H1 (cell line): Measurements from ENCODE around the gene NTNG2. TPM values are rescaled to one million over a fixed set of nuclear protein-coding genes. Genes with fewer than 3 reads are reported as not detected.

Experiments used
- CTCF ChIA-PET: fragments of 300-600 bp; sonication (Branson Sonifier 250); formaldehyde crosslinking; loops from one replicate; lab custom pipeline; 2021; ENCODE audit not compliant: partially characterized antibody; lab: Charles Lee
- POLR2A ChIA-PET: fragments of 300-600 bp; sonication (Branson Sonifier 250); formaldehyde crosslinking; loops from one replicate; lab custom pipeline; 2021; ENCODE audit warnings: inconsistent platforms; ENCODE audit not compliant: partially characterized antibody; lab: Charles Lee
- DNase-seq, 2 experiments: peaks; one replicate each; pipeline versions ENCODE4 v3.0.0 to v3.0.0-alpha.2; 2010 to 2022; ENCODE audit warnings: low spot score in 2 of 2, low read depth in 1 of 2, mixed read lengths in 1 of 2
- FAIRE-seq: peaks from 2 replicates; lab custom pipeline; 2011; peaks lifted over from hg19 to GRCh38; lab: Jason Lieb, UNC
- H2AFZ ChIP-seq: 2 replicates; pipeline ENCODE4 v1.8.1; 2012; ENCODE audit warnings: low read length, inconsistent platforms
- H2AK5ac ChIP-seq: 2 replicates; pipeline ENCODE4 v1.6.1; 2013; ENCODE audit warnings: low read depth, low read length
- H2BK120ac ChIP-seq: replicated peaks from 2 replicates; pipeline ENCODE3; 2013; ENCODE audit warnings: low read depth, low read length, inconsistent platforms
- H2BK12ac ChIP-seq: 2 replicates; pipeline ENCODE4 v1.6.1; 2013; ENCODE audit warnings: low read depth, low read length
- H2BK15ac ChIP-seq: 2 replicates; pipeline ENCODE4 v1.6.1; 2013; ENCODE audit warnings: low read length
- H2BK20ac ChIP-seq: 2 replicates; pipeline ENCODE4 v1.6.1; 2013; ENCODE audit warnings: low read length
- H2BK5ac ChIP-seq: 2 replicates; pipeline ENCODE4 v1.6.1; 2013; ENCODE audit warnings: low read depth, low read length
- H3K14ac ChIP-seq: 2 replicates; pipeline ENCODE4 v1.6.1; 2013; ENCODE audit warnings: inconsistent platforms; ENCODE audit not compliant: insufficient read length
- H3K18ac ChIP-seq: 2 replicates; pipeline ENCODE4 v1.6.1; 2013; ENCODE audit warnings: low read length; ENCODE audit errors: extremely low read depth
- H3K23ac ChIP-seq: 2 replicates; pipeline ENCODE4 v1.6.1; 2013; ENCODE audit warnings: inconsistent platforms; ENCODE audit not compliant: insufficient read length
- H3K23me2 ChIP-seq: 2 replicates; pipeline ENCODE4 v1.6.1; 2013; ENCODE audit warnings: low read depth, low read length
- H3K27ac ChIP-seq: 2 replicates; pipeline ENCODE4 v1.6.1; 2011; ENCODE audit warnings: low read depth, low read length, inconsistent platforms
- H3K27me3 ChIP-seq, 4 experiments: replicated peaks in 1 of 4; 1 replicate in 1 of 4; 2 replicates in 3 of 4; pipeline versions ENCODE4 v1.6.1 to v1.8.1; 2011 to 2013; ENCODE audit warnings: low read length in 3 of 4, mild to moderate bottlenecking in 3 of 4, inconsistent platforms in 2 of 4, mixed read lengths in 2 of 4, moderate library complexity in 1 of 4; ENCODE audit not compliant: control insufficient read depth in 3 of 4, insufficient read depth in 3 of 4; ENCODE audit errors: extremely low read depth in 1 of 4
- H3K36me3 ChIP-seq, 4 experiments: 2 replicates each; pipeline versions ENCODE4 v1.6.1 to v1.8.1; 2011 to 2013; ENCODE audit warnings: mild to moderate bottlenecking in 4 of 4, low read length in 3 of 4, moderate library complexity in 2 of 4, control low read depth in 1 of 4, inconsistent platforms in 1 of 4; ENCODE audit not compliant: insufficient read depth in 4 of 4, control insufficient read depth in 2 of 4
- H3K4ac ChIP-seq: replicated peaks from 2 replicates; pipeline ENCODE3; 2013; ENCODE audit warnings: low read length, low read depth, mixed read lengths, inconsistent platforms; ENCODE audit not compliant: insufficient read length
- H3K4me1 ChIP-seq, 4 experiments: replicated peaks in 1 of 4; 1 replicate in 1 of 4; 2 replicates in 3 of 4; pipeline versions ENCODE4 v1.6.1 to v1.8.1; 2011 to 2013; ENCODE audit warnings: low read length in 3 of 4, inconsistent platforms in 2 of 4, mixed read lengths in 1 of 4; ENCODE audit not compliant: insufficient read depth in 4 of 4, control insufficient read depth in 3 of 4
- H3K4me2 ChIP-seq, 2 experiments: 2 replicates each; pipeline versions ENCODE4 v1.6.1 to v1.8.1; 2011 to 2013; ENCODE audit warnings: low read depth in 2 of 2, low read length in 2 of 2, control low read depth in 1 of 2, inconsistent platforms in 1 of 2, mild to moderate bottlenecking in 1 of 2; ENCODE audit not compliant: insufficient read depth in 1 of 2
- H3K4me3 ChIP-seq, 4 experiments: fragments of 200-600, 300-600 bp in 1 of 4; sonication (generic), shearing (Covaris generic), sonication (Bioruptor Twin) in 1 of 4; 2 replicates each; pipeline versions ENCODE4 v1.5.1 to v1.8.1; 2011 to 2016; ENCODE audit warnings: low read length in 4 of 4, low read depth in 3 of 4, control low read depth in 2 of 4, inconsistent platforms in 2 of 4, mild to moderate bottlenecking in 2 of 4, mixed read lengths in 1 of 4, moderate library complexity in 1 of 4; ENCODE audit not compliant: insufficient read depth in 2 of 4; ENCODE audit errors: extremely low read depth in 1 of 4
- H3K56ac ChIP-seq: replicated peaks from 2 replicates; pipeline ENCODE3; 2013; ENCODE audit warnings: low read depth, mild to moderate bottlenecking, mixed read lengths, low read length, inconsistent platforms; ENCODE audit not compliant: insufficient read length
- H3K79me1 ChIP-seq: 2 replicates; pipeline ENCODE4 v1.6.1; 2013; ENCODE audit warnings: low read depth, low read length, control low read depth
- H3K79me2 ChIP-seq, 2 experiments: 2 replicates each; pipeline versions ENCODE4 v1.6.1 to v1.8.1; 2012 to 2013; ENCODE audit warnings: low read length in 2 of 2, mild to moderate bottlenecking in 2 of 2, inconsistent platforms in 1 of 2; ENCODE audit not compliant: insufficient read depth in 2 of 2, control insufficient read depth in 1 of 2
- H3K9ac ChIP-seq, 4 experiments: replicated peaks in 1 of 4; 1 replicate in 1 of 4; 2 replicates in 3 of 4; pipeline versions ENCODE4 v1.6.1 to v1.8.1; 2011 to 2013; ENCODE audit warnings: low read depth in 3 of 4, low read length in 3 of 4, control low read depth in 2 of 4, mild to moderate bottlenecking in 2 of 4, moderate library complexity in 2 of 4, inconsistent platforms in 1 of 4; ENCODE audit errors: extremely low read depth in 1 of 4
- H3K9me3 ChIP-seq, 2 experiments: 2 replicates each; pipeline versions ENCODE4 v1.6.1 to v1.8.1; 2012 to 2013; ENCODE audit warnings: mild to moderate bottlenecking in 2 of 2, moderate library complexity in 2 of 2, control low read depth in 1 of 2, inconsistent platforms in 1 of 2, low read depth in 1 of 2, low read length in 1 of 2, mixed read lengths in 1 of 2; ENCODE audit not compliant: insufficient read depth in 2 of 2
- H4K20me1 ChIP-seq, 2 experiments: replicated peaks in 1 of 2; 2 replicates each; pipeline versions ENCODE3 to v1.8.1; 2011 to 2013; ENCODE audit warnings: inconsistent platforms in 2 of 2, low read length in 2 of 2, mild to moderate bottlenecking in 1 of 2; ENCODE audit not compliant: insufficient read depth in 2 of 2, control insufficient read depth in 1 of 2
- H4K5ac ChIP-seq: 2 replicates; pipeline ENCODE4 v1.6.1; 2013; ENCODE audit warnings: low read length, low read depth, mixed read lengths, inconsistent platforms; ENCODE audit not compliant: insufficient read length
- H4K8ac ChIP-seq: 2 replicates; pipeline ENCODE4 v1.8.0; 2013; ENCODE audit warnings: mild to moderate bottlenecking, moderate library complexity, low read length, inconsistent platforms; ENCODE audit not compliant: insufficient read depth; ENCODE audit errors: extremely low read depth
- H4K91ac ChIP-seq: replicated peaks from 2 replicates; pipeline ENCODE3; 2013; ENCODE audit warnings: low read length, mixed read lengths, inconsistent platforms; ENCODE audit not compliant: insufficient read length
- ATF3 ChIP-seq: IDR thresholded peaks from 2 replicates; pipeline ENCODE4 v1.6.1; 2011; ENCODE audit warnings: low read depth, mild to moderate bottlenecking, low read length; ENCODE audit not compliant: insufficient read depth
- CEBPB ChIP-seq: IDR thresholded peaks from 2 replicates; pipeline ENCODE4 v1.6.1; 2012; ENCODE audit warnings: low read depth, low read length
- CTBP2 ChIP-seq: IDR thresholded peaks from 2 replicates; pipeline ENCODE4 v1.7.0; 2011; ENCODE audit warnings: borderline replicate concordance, mild to moderate bottlenecking, moderate library complexity, mixed read lengths, low read length; ENCODE audit not compliant: insufficient read depth, insufficient read length
- CTCF ChIP-seq, 3 experiments: IDR thresholded peaks; 1 replicate in 2 of 3; 2 replicates in 1 of 3; pipeline versions ENCODE4 v1.5.1 to v1.6.1; 2011; ENCODE audit warnings: low read length in 3 of 3, mild to moderate bottlenecking in 3 of 3, inconsistent platforms in 2 of 3, low read depth in 1 of 3, moderate library complexity in 1 of 3; ENCODE audit not compliant: insufficient read depth in 1 of 3; ENCODE audit errors: control extremely low read depth in 1 of 3
- KDM4A ChIP-seq: IDR thresholded peaks from one replicate; pipeline ENCODE4 v1.7.1; 2012; ENCODE audit warnings: low read depth, mild to moderate bottlenecking, moderate library complexity, low read length, inconsistent platforms; ENCODE audit not compliant: severe bottlenecking
- RBBP5 ChIP-seq: IDR thresholded peaks from 2 replicates; pipeline ENCODE4 v1.7.1; 2012; ENCODE audit warnings: low read depth, mild to moderate bottlenecking, inconsistent platforms, low read length, moderate library complexity, borderline replicate concordance
- TCF12 ChIP-seq: IDR thresholded peaks from 2 replicates; pipeline ENCODE4 v1.6.1; 2011; ENCODE audit warnings: low read depth, mild to moderate bottlenecking, low read length
- USF2 ChIP-seq: IDR thresholded peaks from 2 replicates; pipeline ENCODE4 v1.6.1; 2011; ENCODE audit warnings: low read length, improper control_type of control experiment
- WGBS, 2 experiments: shearing (Covaris generic) in 1 of 2; methylation state at CpG; one replicate each; pipeline versions ENCODE4 v1.1.6 to v1.1.7; 2013 to 2015; ENCODE audit warnings: low lambda C conversion rate in 2 of 2, mixed read lengths in 2 of 2, inconsistent platforms in 1 of 2, low coverage in 1 of 2, missing lambda C conversion rate in 1 of 2; ENCODE audit not compliant: insufficient replicate concordance in 2 of 2, insufficient coverage in 1 of 2, insufficient read length in 1 of 2; ENCODE audit errors: extremely low coverage in 1 of 2, missing lambda C conversion rate in 1 of 2; 5-methylcytosine and 5-hydroxymethylcytosine counted together
- polyA plus RNA-seq, 7 experiments: library from polyadenylated mRNA; depleted of rRNA in 3 of 7; stranded (reverse) in 5 of 7; unstranded in 2 of 7; fragments of >200 nt in 5 of 7; fragments of 200-250 nt in 2 of 7; gene quantifications; 1 replicate in 5 of 7; 2 replicates in 1 of 7; 4 replicates in 1 of 7; pipeline versions ENCODE4 v1.2.1 to v1.2.3, GENCODE V29; 2011 to 2013; ENCODE audit warnings: missing spikeins in 2 of 7, mixed read lengths in 2 of 7
- total RNA-seq: library from RNA; stranded (reverse); fragmentation: NEBNext Ultra II Directional; extraction: Animal tissue kit (Norgen Biotek cat#: 25700); gene quantifications from 2 replicates; pipeline ENCODE4 v1.2.1, GENCODE V29; 2021

The NTNG2 gene
- total and polyA plus RNA-seq, 2 of the 8 experiments (the other 6 are each of a cell fraction or from before 2014, with no cell fraction given), result 1.4 to 1.5 TPM

- Histone ChIP-seq H3K23ac (no peak overlapping the region), H2BK5ac (no peak overlapping the region), H3K14ac (no peak overlapping the region), H2BK20ac (no peak overlapping the region), H3K4me3 (no peak overlapping the region), H4K20me1 (peaks cover 0 to 2% of the 10 kb centered on the region in 2 experiments), H3K79me1 (no peaks in the 10 kb centered on the region), H2AK5ac (no peak overlapping the region), H3K27me3 (peaks cover 0 to 12% (median 8%) of the 10 kb centered on the region in 4 experiments; a peak in 6 of 7 replicates), H3K79me2 (no peaks in the 10 kb centered on the region), H3K56ac (no peak overlapping the region), H3K4me2 (no peak overlapping the region), H2BK15ac (no peak overlapping the region), H3K18ac (no peak overlapping the region), H4K91ac (no peak overlapping the region), H3K9me3 (peaks cover 18 to 20% of the 10 kb centered on the region in 2 experiments), H2AFZ (no peak overlapping the region), H4K5ac (no peak overlapping the region), H3K9ac (no peak overlapping the region), H3K36me3 (no peaks in the 10 kb centered on the region), H2BK120ac (no peak overlapping the region), H3K27ac (no peak overlapping the region), H4K8ac (no peak overlapping the region), H3K23me2 (no peaks in the 10 kb centered on the region), H3K4ac (no peak overlapping the region), H3K4me1 (peaks cover 2 to 17% (median 7%) of the 10 kb centered on the region in 4 experiments; a peak in 6 of 7 replicates), H2BK12ac (no peak overlapping the region)
- 99% methylated on average over 7 of the region's 8 CpGs; no CpG with 5 or more reads in 1 of the 2 experiments for WGBS, 2 experiments
- FAIRE-seq, result no peak
- no peak for DNase-seq
- TF ChIP-seq CEBPB (no peak), ATF3 (no peak), RBBP5 (no peak), KDM4A (no peak), USF2 (no peak), CTBP2 (no peak), TCF12 (no peak), CTCF (IDR thresholded peaks at IDR 0.05; ENCODE audit: control extremely low read depth in 1 of 3, insufficient read depth in 1 of 3, low read depth in 1 of 3, low read length in 3 of 3) (no peak)
- ChIA-PET CTCF (interaction anchor here (1.2 to 9.9 kb wide), 4 partner anchors 11 to 81 kb away, joined by 3 to 87 read pairs (median 20); no protein-coding TSS in a partner anchor), POLR2A (no interaction called here)
These were observed 86.1 kb downstream of the NTNG2 start for GRCh38 chr9:132247942-132248341.
